Mesendoderm (in vitro differentiated cells): ENCODE results near the gene TIMM29.
A peak's percentile ranks its signal among the peaks of the same experiment; 100 is the strongest.

ENCODE experiments used
- DNase-seq: peaks from one replicate; pipeline ENCODE4 v3.0.0; 2013
- H2AK5ac ChIP-seq: 2 replicates; pipeline ENCODE4 v1.6.1; 2013; ENCODE audit warnings: low read length, inconsistent platforms
- H2BK120ac ChIP-seq: 2 replicates; pipeline ENCODE4 v1.6.1; 2013; ENCODE audit warnings: low read depth, mild to moderate bottlenecking, low read length, moderate library complexity, mixed read lengths
- H2BK15ac ChIP-seq: replicated peaks from 2 replicates; pipeline ENCODE4 v1.6.1; 2013; ENCODE audit warnings: low read depth, mild to moderate bottlenecking, moderate library complexity
- H2BK5ac ChIP-seq: 2 replicates; pipeline ENCODE4 v1.6.1; 2013; ENCODE audit warnings: low read length, inconsistent platforms
- H3K18ac ChIP-seq: 2 replicates; pipeline ENCODE4 v1.6.1; 2013; ENCODE audit warnings: mild to moderate bottlenecking, low read length, mixed read lengths
- H3K23ac ChIP-seq: one replicate; pipeline ENCODE4 v1.6.1; 2013; ENCODE audit warnings: low read length
- H3K27ac ChIP-seq: 2 replicates; pipeline ENCODE4 v1.5.1; 2013; ENCODE audit warnings: low read depth, mild to moderate bottlenecking, inconsistent platforms, low read length, moderate library complexity
- H3K27me3 ChIP-seq: 2 replicates; pipeline ENCODE4 v1.6.1; 2013; ENCODE audit warnings: low read length, control low read depth, mild to moderate bottlenecking, inconsistent platforms; ENCODE audit not compliant: insufficient read depth, poor library complexity
- H3K36me3 ChIP-seq: 2 replicates; pipeline ENCODE4 v1.6.1; 2013; ENCODE audit warnings: low read length, inconsistent platforms; ENCODE audit not compliant: control insufficient read depth, insufficient read depth
- H3K4ac ChIP-seq: one replicate; pipeline ENCODE4 v1.6.1; 2013; ENCODE audit warnings: low read depth, mild to moderate bottlenecking, low read length, moderate library complexity
- H3K4me1 ChIP-seq: 2 replicates; pipeline ENCODE4 v1.6.1; 2013; ENCODE audit warnings: low read depth, low read length, inconsistent platforms; ENCODE audit not compliant: control insufficient read depth
- H3K4me2 ChIP-seq: 2 replicates; pipeline ENCODE4 v1.6.1; 2013; ENCODE audit warnings: low read length
- H3K4me3 ChIP-seq: 2 replicates; pipeline ENCODE4 v1.5.1; 2013; ENCODE audit warnings: mild to moderate bottlenecking, low read length
- H3K56ac ChIP-seq: one replicate; pipeline ENCODE4 v1.6.1; 2013; ENCODE audit warnings: low read length
- H3K79me1 ChIP-seq: 2 replicates; pipeline ENCODE4 v1.6.1; 2013; ENCODE audit warnings: low read length, inconsistent platforms
- H3K79me2 ChIP-seq: 2 replicates; pipeline ENCODE4 v1.6.1; 2013; ENCODE audit warnings: mild to moderate bottlenecking, low read length; ENCODE audit not compliant: control insufficient read depth, insufficient read depth
- H3K9ac ChIP-seq: 2 replicates; pipeline ENCODE4 v1.6.1; 2013; ENCODE audit warnings: low read length, inconsistent platforms
- H4K5ac ChIP-seq: one replicate; pipeline ENCODE4 v1.6.1; 2013; ENCODE audit warnings: low read length
- H4K8ac ChIP-seq: one replicate; pipeline ENCODE4 v1.6.1; 2013; ENCODE audit warnings: low read depth, mild to moderate bottlenecking, control low read depth, low read length, moderate library complexity
- WGBS: extraction: QIAGEN DNeasy Blood & Tissue Kit; methylation state at CpG from one replicate; pipeline ENCODE4 v1.1.7; 2013; ENCODE audit warnings: low lambda C conversion rate, missing lambda C conversion rate; ENCODE audit not compliant: insufficient coverage; ENCODE audit errors: extremely low coverage; 5-methylcytosine and 5-hydroxymethylcytosine counted together

The TIMM29 gene

DNA sequence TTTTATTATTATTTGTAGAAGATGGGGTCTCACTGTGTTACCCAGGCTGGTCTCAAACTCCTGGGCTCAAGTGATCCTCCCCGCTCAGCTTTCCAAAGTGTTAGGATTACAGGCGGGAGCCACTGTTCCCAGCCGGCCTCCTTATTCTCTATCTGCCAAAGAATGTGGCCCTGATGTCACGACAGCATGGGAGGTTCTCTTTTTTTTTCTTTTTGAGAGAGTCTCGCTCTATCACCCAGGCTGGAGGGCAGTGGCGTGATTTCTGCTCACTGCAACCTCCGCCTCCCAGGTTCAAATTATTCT is 33.7 kb upstream of the TIMM29 start:
- Histone ChIP-seq H4K8ac (no peak overlapping the region), H2BK15ac (no peak overlapping the region), H2AK5ac (no peak overlapping the region), H3K36me3 (no peaks in the 10 kb centered on the region), H3K4me2 (no peak overlapping the region), H3K79me1 (peaks cover 28% of the 10 kb centered on the region), H3K4me1 (no peaks in the 10 kb centered on the region), H3K9ac (no peak overlapping the region), H3K18ac (no peak overlapping the region), H2BK5ac (no peak overlapping the region), H3K27me3 (no peaks in the 10 kb centered on the region), H3K56ac (no peak overlapping the region), H2BK120ac (no peak overlapping the region), H3K4ac (no peak overlapping the region), H3K79me2 (peaks cover 38% of the 10 kb centered on the region), H4K5ac (no peak overlapping the region), H3K4me3 (no peak overlapping the region), H3K27ac (no peak overlapping the region), H3K23ac (no peak overlapping the region)
- no CpG with 5 or more reads among the region's 7 CpGs for WGBS
- DNase-seq = no peak

DNA sequence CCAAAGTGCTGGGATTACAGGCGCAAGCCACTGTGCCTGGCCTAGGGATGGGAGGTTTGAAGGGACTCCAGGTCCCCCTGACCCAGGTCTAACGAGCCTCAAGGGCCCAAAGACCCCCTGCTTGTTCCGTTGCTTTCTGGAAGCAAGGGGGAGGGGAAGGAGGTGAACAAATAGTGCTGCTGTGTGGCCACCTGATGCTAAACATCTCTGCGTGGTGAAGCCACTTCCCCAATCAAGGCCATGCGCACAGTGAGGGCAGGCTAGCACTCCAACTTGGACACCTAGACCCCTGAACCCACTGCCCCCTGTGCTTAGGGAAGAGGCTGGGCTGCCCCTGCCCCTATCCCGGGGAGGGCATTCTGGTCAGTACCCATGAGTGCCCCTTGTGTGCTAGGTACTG is 33.2 kb upstream of the TIMM29 start:
- H3K27me3 ChIP-seq = no peaks in the 10 kb centered on the region
- peak overlapping the region; percentile 37 for H3K56ac ChIP-seq
- H2BK15ac ChIP-seq = no peak overlapping the region
- peak overlapping the region; percentile 13 for H3K9ac ChIP-seq
- H3K23ac ChIP-seq = no peak overlapping the region
- H2BK5ac ChIP-seq = no peak overlapping the region
- no peaks in the 10 kb centered on the region for H3K4me1 ChIP-seq
- no peak overlapping the region for H4K8ac ChIP-seq
- H3K27ac ChIP-seq = no peak overlapping the region
- H3K79me2 ChIP-seq = peaks cover 40% of the 10 kb centered on the region
- no peak overlapping the region for H3K4me2 ChIP-seq
- H2BK120ac ChIP-seq = no peak overlapping the region
- H3K79me1 ChIP-seq = peaks cover 28% of the 10 kb centered on the region
- H3K18ac ChIP-seq = no peak overlapping the region
- no peak for DNase-seq
- H4K5ac ChIP-seq = no peak overlapping the region
- no peak overlapping the region for H2AK5ac ChIP-seq
- no CpG with 5 or more reads among the region's 6 CpGs for WGBS
- no peak overlapping the region for H3K4me3 ChIP-seq
- no peak overlapping the region for H3K4ac ChIP-seq
- H3K36me3 ChIP-seq = no peaks in the 10 kb centered on the region

DNA sequence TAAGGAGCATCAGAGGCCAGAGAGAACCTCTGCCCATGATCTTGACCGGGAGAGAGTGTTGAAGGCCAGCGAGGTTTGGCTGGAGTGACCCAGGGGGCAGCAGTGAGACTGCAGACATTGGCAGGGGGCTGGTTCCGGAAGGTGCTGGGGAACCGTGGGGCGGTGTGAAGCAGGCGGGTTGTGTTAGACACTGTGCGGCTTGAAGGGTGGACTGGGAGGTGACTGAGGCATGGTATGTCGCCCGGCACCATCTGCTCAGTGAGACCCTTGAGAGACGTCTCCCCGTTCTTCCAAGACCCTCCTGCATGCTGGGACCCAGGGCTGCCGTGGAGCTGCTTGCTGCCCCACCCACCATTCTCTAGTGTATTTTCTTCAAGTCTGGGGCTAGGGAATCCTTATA is 32.7 kb upstream of the TIMM29 start:
- WGBS = no CpG with 5 or more reads among the region's 12 CpGs
- Histone ChIP-seq H3K27me3 (no peaks in the 10 kb centered on the region), H3K23ac (no peak overlapping the region)

DNA sequence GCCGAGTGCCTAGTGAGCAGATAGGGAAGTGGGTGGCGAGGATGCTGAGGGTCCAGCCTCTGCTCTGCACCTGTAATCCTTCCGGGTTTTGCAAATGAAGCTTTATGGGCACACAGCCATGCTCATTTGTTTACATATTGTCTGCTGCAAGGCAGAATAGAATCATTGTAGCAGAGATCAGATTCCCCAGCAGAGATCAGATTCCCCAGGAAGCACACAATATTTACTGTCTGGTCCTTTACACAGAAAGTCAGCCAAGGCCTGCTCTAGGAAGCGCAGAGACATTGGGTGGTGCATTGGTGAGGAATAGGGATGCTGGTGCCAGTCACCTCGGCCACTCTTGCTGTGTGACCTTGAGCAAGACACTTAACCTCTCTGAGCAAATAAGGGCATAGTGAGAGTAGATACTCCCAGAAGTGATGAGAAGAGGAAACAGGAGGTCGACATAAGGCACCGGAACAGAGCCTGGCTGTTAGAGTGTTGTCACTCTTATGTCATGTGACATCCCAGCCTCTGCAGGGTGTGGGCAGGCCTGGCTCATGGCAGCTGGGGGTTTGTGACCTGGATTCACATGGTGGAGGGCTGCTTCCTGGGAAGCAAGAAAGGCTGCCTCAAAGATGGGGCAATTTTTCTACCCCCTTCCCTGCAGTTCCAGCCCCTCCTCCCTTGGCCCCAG is 31.6 kb upstream of the TIMM29 start:
- Histone ChIP-seq H3K79me2 (peaks cover 33% of the 10 kb centered on the region), H3K27me3 (no peaks in the 10 kb centered on the region), H3K18ac (no peak overlapping the region), H3K27ac (no peak overlapping the region), H3K56ac (no peak overlapping the region), H2BK120ac (no peak overlapping the region), H3K9ac (no peak overlapping the region), H3K4me2 (no peak overlapping the region), H3K4me3 (no peak overlapping the region), H2AK5ac (no peak overlapping the region), H3K23ac (no peak overlapping the region), H3K4me1 (no peaks in the 10 kb centered on the region), H2BK5ac (no peak overlapping the region), H3K4ac (no peak overlapping the region), H4K8ac (no peak overlapping the region), H3K36me3 (no peaks in the 10 kb centered on the region), H4K5ac (no peak overlapping the region), H2BK15ac (no peak overlapping the region), H3K79me1 (peaks cover 23% of the 10 kb centered on the region)
- WGBS = no CpG with 5 or more reads among the region's 7 CpGs
- no peak for DNase-seq

More for the DNA sequence above, 32.7 kb upstream of the TIMM29 start:
- Histone ChIP-seq H3K36me3 (no peaks in the 10 kb centered on the region), H3K4ac (no peak overlapping the region), H3K18ac (no peak overlapping the region), H2AK5ac (no peak overlapping the region), H3K56ac (no peak overlapping the region), H2BK5ac (no peak overlapping the region), H3K4me1 (no peaks in the 10 kb centered on the region), H3K79me1 (peaks cover 25% of the 10 kb centered on the region), H2BK120ac (no peak overlapping the region), H3K79me2 (peaks cover 38% of the 10 kb centered on the region), H3K9ac (no peak overlapping the region), H2BK15ac (no peak overlapping the region), H4K8ac (no peak overlapping the region), H3K4me3 (no peak overlapping the region), H3K27ac (no peak overlapping the region), H4K5ac (no peak overlapping the region), H3K4me2 (no peak overlapping the region)
- peak; percentile 37 for DNase-seq

DNA sequence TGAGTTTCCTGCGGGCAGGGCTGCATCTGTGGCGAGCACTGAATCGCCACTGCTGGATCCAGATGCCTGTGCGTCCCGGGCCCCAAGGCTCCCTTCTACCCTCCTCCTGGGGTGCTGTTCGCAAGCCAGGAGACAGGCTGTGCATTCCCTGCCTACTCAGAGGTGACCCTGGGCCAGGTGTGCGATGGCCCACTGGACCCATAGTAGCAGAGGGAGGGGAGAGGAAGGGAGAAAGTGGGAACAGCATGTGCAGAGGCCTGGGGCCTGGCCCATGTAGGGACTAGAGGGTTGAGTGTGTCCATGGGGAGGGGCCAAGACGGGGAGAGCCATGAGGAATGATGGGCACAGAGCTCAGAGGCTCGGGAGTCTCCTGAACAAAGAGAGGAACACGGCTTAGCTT is 30.0 kb upstream of the TIMM29 start:
- Histone ChIP-seq H3K79me1 (peaks cover 21% of the 10 kb centered on the region), H3K23ac (peak overlapping the region; percentile 98), H3K18ac (no peak overlapping the region)

DNA sequence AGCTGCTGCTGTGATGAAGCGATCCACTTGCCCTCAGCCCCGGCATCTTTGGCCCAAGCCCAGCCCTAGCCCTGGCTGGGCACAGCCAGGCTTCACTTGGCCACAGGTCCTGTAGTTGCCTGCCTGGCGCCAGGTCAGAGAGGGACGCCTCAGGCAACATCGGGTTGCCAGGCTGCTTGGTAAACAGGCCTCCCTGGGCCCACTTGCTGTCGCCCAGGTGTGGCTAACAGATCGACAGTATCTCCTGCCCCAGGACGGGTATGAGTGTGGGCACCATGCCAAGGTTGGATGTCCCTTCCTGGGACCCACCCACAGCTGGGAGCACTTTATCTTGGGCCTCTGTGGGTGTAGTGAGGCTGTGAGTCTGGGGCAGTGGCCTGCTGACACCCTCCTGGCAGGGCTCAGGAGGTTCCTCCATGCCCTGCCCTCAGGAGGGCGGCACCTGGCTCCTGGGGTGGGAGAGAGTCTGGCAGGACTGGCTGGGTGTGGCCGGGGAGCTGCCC is 29.4 kb upstream of the TIMM29 start:
- Histone ChIP-seq H3K9ac (no peak overlapping the region), H2BK15ac (no peak overlapping the region), H3K23ac (no peak overlapping the region), H3K4me2 (no peak overlapping the region), H2AK5ac (no peak overlapping the region), H3K4me3 (no peak overlapping the region), H2BK120ac (no peak overlapping the region), H4K8ac (no peak overlapping the region), H4K5ac (no peak overlapping the region), H3K4ac (no peak overlapping the region), H3K79me2 (peaks cover 26% of the 10 kb centered on the region), H3K79me1 (peaks cover 19% of the 10 kb centered on the region), H3K36me3 (no peaks in the 10 kb centered on the region), H3K27ac (no peak overlapping the region), H2BK5ac (no peak overlapping the region), H3K18ac (no peak overlapping the region), H3K56ac (no peak overlapping the region), H3K27me3 (no peaks in the 10 kb centered on the region), H3K4me1 (no peaks in the 10 kb centered on the region)
- no peak for DNase-seq
- no CpG with 5 or more reads among the region's 10 CpGs for WGBS

More for the DNA sequence above, 30.0 kb upstream of the TIMM29 start:
- H3K4me3 ChIP-seq = no peak overlapping the region
- H2AK5ac ChIP-seq = no peak overlapping the region
- H3K4ac ChIP-seq = no peak overlapping the region
- H4K8ac ChIP-seq = no peak overlapping the region
- no peak overlapping the region for H2BK120ac ChIP-seq
- DNase-seq = no peak
- H3K4me1 ChIP-seq = no peaks in the 10 kb centered on the region
- no peaks in the 10 kb centered on the region for H3K27me3 ChIP-seq
- no CpG with 5 or more reads among the region's 10 CpGs for WGBS
- peaks cover 29% of the 10 kb centered on the region for H3K79me2 ChIP-seq
- no peak overlapping the region for H3K9ac ChIP-seq
- H2BK5ac ChIP-seq = no peak overlapping the region
- no peak overlapping the region for H3K27ac ChIP-seq
- H3K56ac ChIP-seq = no peak overlapping the region
- H3K36me3 ChIP-seq = no peaks in the 10 kb centered on the region
- H4K5ac ChIP-seq = no peak overlapping the region
- H2BK15ac ChIP-seq = no peak overlapping the region
- no peak overlapping the region for H3K4me2 ChIP-seq
